HG02970 (cell line): Measurements from ENCODE around the gene TRIM47.

Experiments used
- ATAC-seq: cut with Tn5 transposase; IDR thresholded peaks from one replicate; pipeline ENCODE4 v1.9.1; 2021; ENCODE audit warnings: mild to moderate bottlenecking, moderate library complexity, moderate number of reproducible peaks; ENCODE audit not compliant: unreplicated experiment, low FRiP score

The TRIM47 gene

GRCh38 chr17:75834279-75834920, 44.0 kb downstream of the TRIM47 start:
- no peak for ATAC-seq

GRCh38 chr17:75832652-75833400, 45.6 kb downstream of the TRIM47 start:
- ATAC-seq: no peak

GRCh38 chr17:75832164-75832651, 46.2 kb downstream of the TRIM47 start:
- no peak for ATAC-seq

GRCh38 chr17:75831032-75831571, 47.3 kb downstream of the TRIM47 start:
- no peak for ATAC-seq

GRCh38 chr17:75830164-75831031, 48.0 kb downstream of the TRIM47 start:
- ATAC-seq: no peak

- no peak for ATAC-seq
Observed at GRCh38 chr17:75829747-75830146, 48.6 kb downstream of the TRIM47 start.

- ATAC-seq: no peak
Observed at GRCh38 chr17:75828741-75829140, 49.6 kb downstream of the TRIM47 start.

- no peak for ATAC-seq
Observed at GRCh38 chr17:75828076-75828400, 50.3 kb downstream of the TRIM47 start.

- no peak for ATAC-seq
Observed at GRCh38 chr17:75827308-75828075, 50.9 kb downstream of the TRIM47 start.

GRCh38 chr17:75826561-75827307, 51.6 kb downstream of the TRIM47 start:
- no peak for ATAC-seq

- no peak for ATAC-seq
Observed at GRCh38 chr17:75825748-75826370, 52.5 kb downstream of the TRIM47 start.

- ATAC-seq: no peak
Observed at GRCh38 chr17:75825149-75825552, 53.2 kb downstream of the TRIM47 start.

GRCh38 chr17:75824666-75825065, 53.7 kb downstream of the TRIM47 start:
- ATAC-seq: no peak
